GM18508 (cell line): ENCODE data around the gene LTBP2.

Source experiments
- ATAC-seq: cut with Tn5 transposase; IDR thresholded peaks from one replicate; pipeline ENCODE4 v1.9.1; 2021; ENCODE audit warnings: moderate number of reproducible peaks; ENCODE audit not compliant: insufficient read depth, unreplicated experiment

Gene LTBP2

DNA sequence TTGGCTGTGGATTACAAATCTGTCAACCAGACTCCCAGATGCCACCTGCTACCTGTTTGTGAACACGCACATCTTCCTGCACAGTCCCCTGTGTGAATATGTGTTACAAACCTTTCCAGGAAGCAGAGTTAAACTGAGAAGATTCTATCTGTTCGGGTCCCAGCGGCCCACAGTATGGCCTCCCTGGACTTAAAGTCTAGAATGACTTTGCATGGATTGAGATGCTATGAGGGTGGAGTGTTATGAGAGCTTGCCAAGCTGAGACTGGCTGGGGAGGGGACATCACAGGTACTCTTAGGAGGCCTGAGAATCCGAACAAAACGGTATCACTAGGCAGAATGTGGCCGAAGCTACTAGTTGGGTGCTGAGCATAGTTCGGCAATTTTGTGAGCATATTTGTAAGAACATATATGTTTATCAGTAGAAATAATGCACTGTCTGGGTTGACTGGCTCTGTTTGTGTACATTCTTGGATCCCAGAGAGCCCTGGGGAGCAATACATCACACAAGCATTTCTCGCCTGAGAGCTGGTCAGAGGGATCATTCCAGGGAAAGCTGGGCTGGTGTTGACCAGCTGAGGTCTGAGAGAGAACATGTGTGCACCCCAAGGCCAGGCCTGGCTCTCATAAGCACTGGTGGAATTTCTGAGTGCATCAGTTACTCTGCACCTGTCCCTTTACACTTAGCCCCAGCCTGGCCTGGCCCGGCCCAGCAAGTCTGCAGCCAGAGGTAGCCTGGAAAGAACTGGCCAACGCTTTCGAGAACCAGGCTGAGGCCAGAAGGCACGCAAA, 29.8 kb upstream of the LTBP2 start:
- ATAC-seq: no peak

GRCh38 chr14:74638966-74639365, 26.9 kb upstream of the LTBP2 start:
- no peak for ATAC-seq

GRCh38 chr14:74638066-74638465, 26.0 kb upstream of the LTBP2 start:
- ATAC-seq: no peak

- ATAC-seq: no peak
Observed at GRCh38 chr14:74637178-74637550, 25.1 kb upstream of the LTBP2 start.

DNA sequence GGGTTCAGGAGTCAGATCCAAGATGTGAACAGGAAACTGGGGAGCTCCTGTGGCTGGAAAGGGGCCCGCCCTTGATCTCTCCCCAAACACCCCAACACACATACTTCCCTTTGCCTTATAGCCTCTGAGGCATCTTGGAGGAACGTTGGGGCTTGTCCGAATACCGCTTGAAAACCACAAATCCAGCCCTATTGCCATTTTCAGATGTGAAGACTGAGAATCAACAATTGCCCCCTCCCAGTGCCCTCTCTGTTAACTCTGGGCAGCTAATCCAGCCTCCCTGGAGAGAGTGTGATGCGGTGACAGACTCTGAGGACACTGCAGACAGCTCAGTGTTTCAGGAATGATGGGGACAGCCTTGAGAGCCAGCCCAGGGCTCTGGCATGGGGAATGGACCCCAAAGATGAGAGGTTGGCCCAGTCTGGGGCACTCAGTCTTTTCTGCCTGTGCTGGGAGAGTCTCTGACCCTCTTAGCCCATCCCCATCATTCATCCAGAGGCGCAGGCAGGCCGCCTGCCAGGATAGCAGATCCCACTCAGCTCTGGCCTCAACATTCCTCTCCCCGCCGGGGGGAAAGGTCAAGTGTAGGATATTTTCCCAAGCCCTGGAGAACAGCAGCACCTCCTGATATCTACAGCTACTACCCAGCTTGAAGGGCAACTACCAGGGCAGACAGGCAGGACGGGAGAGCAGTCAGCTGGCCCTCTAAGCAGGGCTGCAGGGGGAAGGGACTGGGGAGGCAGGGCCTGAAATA, 24.6 kb upstream of the LTBP2 start:
- no peak for ATAC-seq

- ATAC-seq: no peak
Observed at GRCh38 chr14:74635847-74636246, 23.8 kb upstream of the LTBP2 start.

- no peak for ATAC-seq
Observed at GRCh38 chr14:74634964-74635363, 22.9 kb upstream of the LTBP2 start.

DNA sequence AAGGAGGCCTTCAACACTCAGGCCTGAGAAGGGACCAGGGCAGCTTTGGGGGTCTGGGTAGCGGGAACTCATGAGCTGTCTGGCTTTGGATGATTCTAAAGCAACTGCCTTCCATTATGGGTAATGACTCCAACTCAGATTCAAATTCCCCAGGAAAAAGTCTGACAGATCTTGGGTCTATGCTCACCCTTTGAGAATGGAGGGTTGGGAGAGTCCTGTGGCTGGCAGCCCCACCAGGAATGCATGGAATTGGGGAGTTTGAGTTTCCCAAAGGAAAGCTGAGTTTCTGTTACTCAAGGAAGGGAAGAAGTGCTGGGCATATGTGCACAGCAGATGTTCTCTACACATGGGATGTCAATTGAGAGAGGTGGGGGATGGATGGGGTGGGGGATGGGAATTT, 22.4 kb upstream of the LTBP2 start:
- ATAC-seq: no peak

DNA sequence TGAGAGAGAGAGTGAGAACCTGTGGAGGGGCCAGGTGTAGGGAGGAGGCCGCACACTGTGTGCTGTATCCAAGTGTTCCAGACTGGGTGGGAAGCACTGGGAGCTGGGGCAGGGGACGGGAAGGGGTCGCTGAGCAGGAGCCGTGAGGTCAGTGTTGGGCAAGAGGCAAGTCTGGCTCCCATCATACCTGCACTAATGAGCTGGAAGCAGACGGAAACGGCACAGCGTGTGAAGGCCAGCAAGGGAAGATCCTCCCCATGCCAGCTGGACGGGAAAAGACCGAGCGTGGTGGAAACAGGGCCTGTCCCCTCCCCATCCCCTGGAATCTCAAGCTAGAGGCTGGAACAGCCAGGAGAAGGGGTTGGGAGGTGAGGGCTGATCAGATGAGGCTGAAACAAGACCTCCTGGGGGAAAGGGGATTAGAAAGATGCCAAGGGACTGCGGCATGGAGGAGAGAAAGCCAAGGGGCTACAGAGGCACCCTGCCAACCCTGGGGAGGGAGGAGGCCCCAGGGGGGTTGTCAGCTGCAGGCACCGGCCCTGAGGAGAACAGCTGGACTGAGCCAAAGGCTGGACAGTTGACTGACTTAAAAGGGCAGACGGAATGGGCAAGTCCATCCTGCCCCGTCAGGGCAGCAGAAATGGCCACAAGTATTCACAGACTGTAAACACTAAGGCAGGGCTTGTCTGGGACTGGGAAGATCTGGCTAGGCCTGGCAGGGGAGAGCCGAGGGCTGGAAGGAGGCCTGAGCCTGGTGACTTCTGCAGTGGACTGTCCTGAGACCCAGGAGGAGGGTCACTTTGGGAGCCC, 19.0 kb upstream of the LTBP2 start:
- no peak for ATAC-seq

- ATAC-seq: no peak
Observed at GRCh38 chr14:74628418-74628817, 16.4 kb upstream of the LTBP2 start.

DNA sequence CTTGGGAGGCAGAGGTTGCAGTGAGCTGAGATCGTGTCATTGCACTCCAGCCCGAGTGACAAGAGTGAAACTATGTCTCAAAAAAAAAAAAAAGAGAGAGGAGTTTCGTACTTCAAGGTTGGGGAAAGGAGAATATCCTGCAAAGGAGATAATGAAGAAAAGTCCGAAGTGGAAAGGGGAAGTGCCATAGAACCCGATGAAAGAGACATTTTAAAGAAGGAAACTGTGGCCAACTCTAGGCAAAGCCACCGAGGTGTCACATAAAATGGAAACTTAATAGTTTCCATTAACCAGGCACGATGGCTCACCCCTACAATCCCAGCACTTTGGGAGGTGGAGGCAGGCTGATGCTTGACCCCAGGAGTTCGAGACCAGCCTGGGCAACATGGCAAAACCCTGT, 15.0 kb upstream of the LTBP2 start:
- no peak for ATAC-seq

- ATAC-seq: no peak
Observed at GRCh38 chr14:74622257-74622656, 10.2 kb upstream of the LTBP2 start.

DNA sequence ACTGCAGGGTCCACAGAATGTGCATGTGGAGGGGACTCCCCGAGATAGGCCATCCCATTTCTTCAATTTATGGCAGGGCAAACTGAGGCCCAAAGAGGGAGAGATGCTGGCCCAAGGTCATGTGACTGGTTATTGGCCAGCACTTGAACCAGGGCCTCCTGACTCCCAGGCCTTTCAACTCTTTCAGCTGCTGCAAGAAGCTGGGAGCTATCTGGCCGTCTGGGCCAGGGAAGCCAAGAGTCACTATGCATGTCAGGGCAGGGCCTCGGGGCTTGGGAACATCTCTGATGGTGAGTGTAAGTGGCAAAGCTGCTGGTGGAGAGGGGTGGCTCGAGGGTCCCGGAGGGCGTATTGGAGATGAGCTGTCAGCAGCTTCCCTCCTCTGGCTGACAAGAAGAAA, 9.5 kb upstream of the LTBP2 start:
- ATAC-seq: no peak

GRCh38 chr14:74620923-74621322, 8.9 kb upstream of the LTBP2 start:
- no peak for ATAC-seq

DNA sequence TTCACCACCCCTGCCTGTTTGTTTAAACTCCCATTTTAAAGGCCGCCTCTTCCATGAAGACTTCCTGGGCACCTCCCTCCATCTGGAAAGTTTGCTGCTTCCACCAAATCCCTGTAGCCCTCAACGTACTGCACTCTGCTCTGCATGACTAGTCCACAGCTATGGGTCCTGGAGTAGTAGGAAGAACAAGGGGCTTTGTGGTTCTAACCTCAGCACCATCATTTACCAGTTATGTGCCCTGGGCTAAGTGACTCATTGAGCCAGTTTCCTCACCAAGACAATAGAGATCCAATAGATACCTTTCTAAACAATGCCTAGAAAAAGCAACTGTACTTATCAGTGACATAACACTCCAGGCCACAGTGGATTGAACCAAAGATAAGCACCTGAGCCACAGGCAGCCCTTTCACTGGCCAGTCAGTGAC, 8.5 kb upstream of the LTBP2 start:
- no peak for ATAC-seq

DNA sequence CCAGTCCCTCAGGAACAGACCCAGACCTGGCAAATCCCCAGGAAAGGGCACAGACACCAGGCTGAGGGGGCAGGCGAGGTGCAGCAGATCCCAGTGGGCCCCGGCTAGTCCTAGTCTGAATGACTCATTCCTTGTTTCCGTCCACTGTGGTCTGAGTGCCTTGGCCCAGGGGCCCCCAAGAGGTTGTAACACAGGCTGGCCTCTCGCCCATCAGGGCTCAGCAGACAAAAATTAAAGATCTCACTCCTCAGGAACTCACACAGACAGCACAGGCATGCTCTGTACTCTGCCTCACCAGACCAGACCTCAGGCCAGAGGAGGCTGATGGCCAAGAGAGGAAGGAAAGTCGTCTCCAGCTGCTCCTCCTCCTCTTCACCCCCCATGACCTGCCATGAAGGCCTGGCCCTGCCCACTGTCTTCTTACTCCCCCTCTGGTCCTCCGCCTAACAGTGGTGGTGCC, 7.7 kb upstream of the LTBP2 start:
- ATAC-seq: no peak

GRCh38 chr14:74618078-74618952, 6.3 kb upstream of the LTBP2 start:
- no peak for ATAC-seq

GRCh38 chr14:74616996-74617700, 5.1 kb upstream of the LTBP2 start:
- no peak for ATAC-seq

GRCh38 chr14:74616507-74616906, 4.5 kb upstream of the LTBP2 start:
- ATAC-seq: no peak
